Kidney (tissue), 14 donors: Measurements from ENCODE around the gene ROR1. TPM values are rescaled to one million over a fixed set of nuclear protein-coding genes. Genes with fewer than 3 reads are reported as not detected.

Experiments used
- DNase-seq, 5 donors: peaks; one replicate each; pipeline ENCODE4 v3.0.0-alpha.2; 2013 to 2020
- FAIRE-seq: peaks from 2 replicates; lab custom pipeline; 2012; peaks lifted over from hg19 to GRCh38; lab: Jason Lieb, UNC
- H3K27ac ChIP-seq, 2 donors: one replicate each; pipeline ENCODE4 v1.7.0; 2013; ENCODE audit warnings: low read depth in 2 of 2, low read length in 2 of 2, inconsistent platforms in 1 of 2
- H3K27me3 ChIP-seq: one replicate; pipeline ENCODE4 v1.7.1; 2013; ENCODE audit warnings: low read length, inconsistent platforms; ENCODE audit not compliant: control insufficient read depth, insufficient read depth
- H3K36me3 ChIP-seq, 3 donors: one replicate each; pipeline versions ENCODE4 v1.7.0 to v1.7.1; 2013; ENCODE audit warnings: low read length in 3 of 3, control low read depth in 1 of 3, inconsistent platforms in 1 of 3; ENCODE audit not compliant: insufficient read depth in 3 of 3, control insufficient read depth in 2 of 3
- H3K4me1 ChIP-seq, 3 donors: one replicate each; pipeline versions ENCODE4 v1.7.0 to v1.7.1; 2013; ENCODE audit warnings: low read length in 3 of 3, inconsistent platforms in 1 of 3, low read depth in 1 of 3; ENCODE audit not compliant: control insufficient read depth in 2 of 3, insufficient read depth in 2 of 3
- H3K4me3 ChIP-seq, 3 donors: one replicate each; pipeline versions ENCODE4 v1.7.0 to v1.8.1; 2013; ENCODE audit warnings: low read length in 3 of 3, control low read depth in 1 of 3, inconsistent platforms in 1 of 3
- H3K9ac ChIP-seq, 3 donors: one replicate each; pipeline versions ENCODE4 v1.7.0 to v1.7.1; 2013; ENCODE audit warnings: low read length in 3 of 3, control low read depth in 1 of 3, inconsistent platforms in 1 of 3
- H3K9me3 ChIP-seq, 3 donors: one replicate each; pipeline versions ENCODE4 v1.7.0 to v1.7.1; 2013; ENCODE audit warnings: low read length in 3 of 3, control low read depth in 1 of 3, inconsistent platforms in 1 of 3; ENCODE audit not compliant: control insufficient read depth in 2 of 3, insufficient read depth in 1 of 3
- intact Hi-C: fragments of 100-400 bp; cut with DNase I; formaldehyde crosslinking; loops from one replicate; pipeline ENCODE4 v1.11.1; 2022
- polyA plus RNA-seq: library from polyadenylated mRNA; stranded (reverse); fragments of 350-450 nt; fragmentation: Illumina TruSeq; extraction: RNeasy Lipid Tissue Mini Kit (QIAGEN cat#74804); gene quantifications from one replicate; pipeline ENCODE4 v1.2.3, GENCODE V29; 2014; ENCODE audit warnings: low read depth, low replicate concordance; ENCODE audit not compliant: insufficient read depth
- total RNA-seq: library from RNA; stranded (reverse); fragmentation: NEBNext Ultra II Directional; extraction: Animal tissue kit (Norgen Biotek cat#: 25700); gene quantifications from one replicate; pipeline ENCODE4 v1.2.1, GENCODE V29; 2021
- TF ChIP-seq, protein P1 (sequence below): IDR thresholded peaks from 3 replicates; pipeline ENCODE4 v1.5.1; 2012; ENCODE audit warnings: mild to moderate bottlenecking, moderate library complexity, borderline replicate concordance; ENCODE audit not compliant: insufficient read depth; ENCODE audit errors: extremely low read depth
- donor health status: control.
- donor health status: control.
- donor health status: control.
- donor health status: control.
- donor health status: control.
- donor health status: DM: yes; HTN: yes; CAD: no.
- donor health status: Normal renal cell carcinoma (clear cell type).

The ROR1 gene
- total and polyA plus RNA-seq, 2 donors from 2014 or later = 0.77 to 8.0 TPM

DNA sequence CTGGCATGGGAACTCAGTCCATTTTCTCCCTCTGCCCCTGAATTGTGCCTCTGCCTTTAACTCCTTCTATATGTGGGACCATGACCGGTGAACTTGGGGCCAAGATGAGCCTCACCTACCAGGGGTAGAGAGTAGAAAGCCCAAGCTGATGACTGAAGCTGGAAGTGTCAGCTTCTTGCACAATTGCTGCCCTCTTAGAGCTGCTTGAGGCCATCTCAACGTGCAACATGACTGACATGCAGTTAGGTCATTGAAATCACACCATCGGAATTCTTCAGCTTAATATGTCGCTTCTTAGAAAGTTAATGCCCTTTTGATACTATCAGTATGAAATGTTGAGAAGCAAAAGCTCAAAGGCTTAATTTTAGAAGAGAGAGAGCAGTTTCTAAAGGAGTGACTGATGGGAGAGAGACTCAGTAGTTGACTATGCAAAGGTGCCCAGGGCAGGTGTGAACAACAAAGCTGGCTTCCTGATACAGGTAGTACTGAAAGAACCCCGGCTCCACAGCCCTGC, 340.3 kb downstream of the ROR1 start:
- FAIRE-seq = no peak
- no peak overlapping the region for H3K4me3 ChIP-seq
- TF ChIP-seq, protein P1, sequence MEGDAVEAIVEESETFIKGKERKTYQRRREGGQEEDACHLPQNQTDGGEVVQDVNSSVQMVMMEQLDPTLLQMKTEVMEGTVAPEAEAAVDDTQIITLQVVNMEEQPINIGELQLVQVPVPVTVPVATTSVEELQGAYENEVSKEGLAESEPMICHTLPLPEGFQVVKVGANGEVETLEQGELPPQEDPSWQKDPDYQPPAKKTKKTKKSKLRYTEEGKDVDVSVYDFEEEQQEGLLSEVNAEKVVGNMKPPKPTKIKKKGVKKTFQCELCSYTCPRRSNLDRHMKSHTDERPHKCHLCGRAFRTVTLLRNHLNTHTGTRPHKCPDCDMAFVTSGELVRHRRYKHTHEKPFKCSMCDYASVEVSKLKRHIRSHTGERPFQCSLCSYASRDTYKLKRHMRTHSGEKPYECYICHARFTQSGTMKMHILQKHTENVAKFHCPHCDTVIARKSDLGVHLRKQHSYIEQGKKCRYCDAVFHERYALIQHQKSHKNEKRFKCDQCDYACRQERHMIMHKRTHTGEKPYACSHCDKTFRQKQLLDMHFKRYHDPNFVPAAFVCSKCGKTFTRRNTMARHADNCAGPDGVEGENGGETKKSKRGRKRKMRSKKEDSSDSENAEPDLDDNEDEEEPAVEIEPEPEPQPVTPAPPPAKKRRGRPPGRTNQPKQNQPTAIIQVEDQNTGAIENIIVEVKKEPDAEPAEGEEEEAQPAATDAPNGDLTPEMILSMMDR = no peak
- no peak for DNase-seq
- H3K27ac ChIP-seq = no peak overlapping the region
- H3K9me3 ChIP-seq = no peaks in the 10 kb centered on the region
- H3K9ac ChIP-seq = no peak overlapping the region
- H3K27me3 ChIP-seq = no peaks in the 10 kb centered on the region
- H3K4me1 ChIP-seq = no peaks in the 10 kb centered on the region
- intact Hi-C loops = no loop called here
- H3K36me3 ChIP-seq = no peaks in the 10 kb centered on the region

DNA sequence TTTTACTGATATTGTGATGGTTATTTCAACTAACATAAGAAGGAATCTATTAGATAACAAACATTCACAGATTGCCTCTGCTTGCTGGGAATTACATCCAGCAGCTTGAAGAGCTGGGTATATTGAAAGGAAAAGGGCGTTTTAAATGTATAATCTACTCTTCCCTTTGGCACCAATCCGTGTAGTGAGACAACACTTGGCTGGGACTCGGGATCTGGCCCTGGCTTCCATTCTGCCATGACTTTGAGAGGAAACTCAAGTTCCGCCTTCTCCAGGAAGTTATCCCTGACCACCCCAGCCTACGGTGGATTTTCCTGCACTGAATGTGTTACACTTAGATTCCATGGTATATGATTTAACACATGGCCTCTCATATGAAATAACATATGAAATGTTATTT, 342.7 kb downstream of the ROR1 start:
- H3K9me3 ChIP-seq = no peaks in the 10 kb centered on the region
- no peak for DNase-seq
- intact Hi-C loops = no loop called here

DNA sequence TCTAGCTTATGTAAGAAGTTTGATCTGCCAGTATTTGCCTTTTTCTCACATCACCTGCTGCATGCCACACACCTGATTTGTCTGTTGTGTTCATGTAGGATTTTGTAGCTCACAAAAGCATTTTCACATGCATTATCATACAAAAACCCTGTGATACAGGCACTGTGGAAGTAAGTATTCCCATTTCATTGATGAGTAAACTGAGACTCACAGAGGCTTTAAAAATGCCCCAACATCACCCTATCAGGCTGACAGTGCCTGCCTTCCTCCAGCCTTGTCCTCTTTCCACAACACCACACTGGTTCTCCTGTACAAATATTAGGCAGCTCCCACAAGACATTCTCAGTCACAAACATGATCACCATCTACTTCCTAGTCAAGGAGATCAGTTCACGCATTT, 343.7 kb downstream of the ROR1 start:
- FAIRE-seq (no peak), DNase-seq (no peak)
- H3K27ac ChIP-seq = no peak overlapping the region
- no peaks in the 10 kb centered on the region for H3K27me3 ChIP-seq
- intact Hi-C loops = no loop called here
- no peaks in the 10 kb centered on the region for H3K36me3 ChIP-seq
- no peak overlapping the region for H3K9ac ChIP-seq
- no peaks in the 10 kb centered on the region for H3K4me1 ChIP-seq
- no peaks in the 10 kb centered on the region for H3K9me3 ChIP-seq
- no peak overlapping the region for H3K4me3 ChIP-seq
- TF ChIP-seq, protein P1 = no peak

More for the DNA sequence above, 342.7 kb downstream of the ROR1 start:
- Histone ChIP-seq H3K4me1 (no peaks in the 10 kb centered on the region), H3K27me3 (no peaks in the 10 kb centered on the region), H3K9ac (no peak overlapping the region), H3K4me3 (no peak overlapping the region), H3K27ac (no peak overlapping the region), H3K36me3 (no peaks in the 10 kb centered on the region)
- no peak for FAIRE-seq
- TF ChIP-seq, protein P1 = no peak
